Measurements from ENCODE around the gene AIFM1.
A peak's percentile ranks its signal among the peaks of the same experiment; 100 is the strongest.

The AIFM1 gene

GRCh38 chrX:130086447-130087206, 79.0 kb downstream of the AIFM1 start:
- DNase-seq, result peak; percentile 68

- no peak for DNase-seq
These were observed 79.8 kb downstream of the AIFM1 start for GRCh38 chrX:130085551-130086446.

- DNase-seq, result no peak
These were observed 80.9 kb downstream of the AIFM1 start for GRCh38 chrX:130084631-130085237.

GRCh38 chrX:130083656-130084382, 81.8 kb downstream of the AIFM1 start:
- no peak for DNase-seq

GRCh38 chrX:130083107-130083490, 82.5 kb downstream of the AIFM1 start:
- no peak for DNase-seq

- peak; percentile 78 for DNase-seq
These were observed 83.2 kb downstream of the AIFM1 start for GRCh38 chrX:130082244-130083106.

- DNase-seq, result no peak
These were observed 84.1 kb downstream of the AIFM1 start for GRCh38 chrX:130081421-130082045.

GRCh38 chrX:130080791-130081367, 84.8 kb downstream of the AIFM1 start:
- no peak for DNase-seq

GRCh38 chrX:130079824-130080406, 85.7 kb downstream of the AIFM1 start:
- peak; percentile 64 for DNase-seq
